ENCODE data around the gene ATG10.
"Not testable (repeated sequence)": the region's sequence is repeated elsewhere in the genome, so short reads cannot be mapped to it uniquely, and the experiment has no call there.

Gene ATG10

DNA sequence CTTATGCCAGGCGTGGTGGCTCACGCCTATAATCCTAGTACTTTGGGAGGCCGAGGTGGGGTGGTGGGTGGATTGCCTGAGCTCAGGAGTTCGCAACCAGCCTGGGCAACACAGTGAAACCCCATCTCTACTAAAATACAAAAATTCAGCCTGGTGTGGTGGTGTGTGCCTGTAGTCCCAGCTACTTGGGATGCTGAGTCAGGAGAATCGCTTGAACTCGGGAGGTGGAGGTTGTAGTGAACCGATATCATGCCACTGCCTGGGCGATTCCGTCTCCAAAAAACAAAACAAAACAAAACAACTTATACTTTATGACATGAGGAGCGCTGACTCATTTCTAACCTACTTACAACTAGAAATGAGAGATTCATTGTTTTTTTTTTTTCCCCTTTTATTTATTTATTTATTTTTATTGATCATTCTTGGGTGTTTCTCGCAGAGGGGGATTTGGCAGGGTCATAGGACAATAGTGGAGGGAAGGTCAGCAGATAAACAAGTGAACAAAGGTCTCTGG, 10.4 kb downstream of the ATG10 start:
- not testable (repeated sequence) for H3K9me3 ChIP-seq (ENCODE audit: control insufficient read depth, low read length); H3K4me3 ChIP-seq (ENCODE audit: extremely low read depth, insufficient read depth, low read length, poor library complexity, severe bottlenecking); H3K27ac ChIP-seq (ENCODE audit: low read depth, low read length, severe bottlenecking); H3K4me1 ChIP-seq (ENCODE audit: control insufficient read depth, insufficient read depth, low read length, poor library complexity, severe bottlenecking)
- H3K36me3 ChIP-seq (ENCODE audit: control insufficient read depth, insufficient read depth, low read length), result peaks cover 29% of the 10 kb centered on the region
- 98% methylated on average over 5 to 8 of the region's 11 CpGs for WGBS, 2 experiments (ENCODE audit: insufficient coverage in 2 of 2)

DNA sequence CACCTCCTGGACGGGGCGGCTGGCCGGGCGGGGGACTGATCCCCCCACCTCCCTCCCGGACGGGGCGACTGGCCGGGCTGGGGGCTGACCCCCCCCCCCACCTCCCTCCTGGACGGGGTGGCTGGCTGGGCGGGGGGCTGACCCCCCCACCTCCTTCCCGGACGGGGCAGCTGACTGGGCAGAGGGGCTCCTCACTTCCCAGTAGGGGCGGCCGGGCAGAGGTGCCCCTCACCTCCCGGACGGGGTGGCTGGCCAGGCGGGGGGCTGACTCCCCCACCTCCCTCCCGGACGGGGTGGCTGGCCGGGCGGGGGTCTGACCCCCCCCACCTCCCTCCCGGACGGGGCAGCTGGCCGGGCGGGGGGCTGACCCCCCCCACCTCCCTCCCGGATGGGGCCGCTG, 11.3 kb downstream of the ATG10 start:
- not testable (repeated sequence) for H3K27ac ChIP-seq (ENCODE audit: low read depth, low read length, severe bottlenecking); H3K4me1 ChIP-seq (ENCODE audit: control insufficient read depth, insufficient read depth, low read length, poor library complexity, severe bottlenecking); H3K9me3 ChIP-seq (ENCODE audit: control insufficient read depth, low read length); H3K4me3 ChIP-seq (ENCODE audit: extremely low read depth, insufficient read depth, low read length, poor library complexity, severe bottlenecking)
- no CpG with 5 or more reads among the region's 27 CpGs for WGBS, 2 experiments (ENCODE audit: insufficient coverage in 2 of 2)
- peaks cover 31% of the 10 kb centered on the region for H3K36me3 ChIP-seq (ENCODE audit: control insufficient read depth, insufficient read depth, low read length)

DNA sequence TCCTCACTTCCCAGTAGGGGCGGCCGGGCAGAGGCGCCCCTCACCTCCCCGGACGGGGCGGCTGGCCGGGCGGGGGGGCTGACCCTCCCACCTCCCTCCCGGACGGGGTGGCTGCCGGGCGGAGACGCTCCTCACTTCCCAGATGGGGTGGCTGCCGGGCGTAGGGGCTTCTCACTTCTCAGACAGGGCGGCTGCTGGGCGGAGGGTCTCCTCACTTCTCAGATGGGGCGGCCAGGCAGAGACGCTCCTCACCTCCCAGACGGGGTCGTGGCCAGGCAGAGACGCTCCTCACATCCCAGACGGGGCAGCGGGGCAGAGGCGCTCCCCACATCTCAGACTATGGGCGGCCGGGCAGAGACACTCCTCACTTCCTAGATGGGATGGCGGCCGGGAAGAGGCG, 11.7 kb downstream of the ATG10 start:
- not testable (repeated sequence) for H3K27ac ChIP-seq (ENCODE audit: low read depth, low read length, severe bottlenecking); H3K4me1 ChIP-seq (ENCODE audit: control insufficient read depth, insufficient read depth, low read length, poor library complexity, severe bottlenecking); H3K4me3 ChIP-seq (ENCODE audit: extremely low read depth, insufficient read depth, low read length, poor library complexity, severe bottlenecking); H3K9me3 ChIP-seq (ENCODE audit: control insufficient read depth, low read length)
- peaks cover 29% of the 10 kb centered on the region for H3K36me3 ChIP-seq (ENCODE audit: control insufficient read depth, insufficient read depth, low read length)
- WGBS, 2 experiments (ENCODE audit: insufficient coverage in 2 of 2), result 98% methylated on average over 16 to 21 of the region's 30 CpGs

DNA sequence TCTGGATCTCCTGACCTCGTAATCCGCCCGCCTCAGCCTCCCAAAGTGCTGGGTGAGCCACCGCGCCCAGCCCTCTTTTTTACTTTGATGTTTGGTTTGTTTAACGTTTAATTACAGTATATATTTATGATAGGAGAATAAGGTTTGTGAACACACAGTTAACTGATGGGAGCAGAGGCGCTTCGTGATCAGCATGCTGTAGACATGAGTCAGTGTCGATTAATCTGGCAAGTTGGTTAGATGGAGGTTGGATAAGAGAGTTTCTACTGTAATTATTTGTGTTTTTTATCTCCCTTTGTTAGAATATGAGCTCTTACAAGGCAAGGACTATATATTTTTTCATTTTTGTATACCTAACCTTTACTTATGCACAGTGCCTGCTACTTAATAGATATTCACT, 14.3 kb downstream of the ATG10 start:
- H3K4me1 ChIP-seq (ENCODE audit: control insufficient read depth, insufficient read depth, low read length, poor library complexity, severe bottlenecking), result no peaks in the 10 kb centered on the region
- H3K36me3 ChIP-seq (ENCODE audit: control insufficient read depth, insufficient read depth, low read length), result peaks cover 20% of the 10 kb centered on the region
- H3K4me3 ChIP-seq (ENCODE audit: extremely low read depth, insufficient read depth, low read length, poor library complexity, severe bottlenecking), result no peak overlapping the region
- H3K9me3 ChIP-seq (ENCODE audit: control insufficient read depth, low read length), result peaks cover 4% of the 10 kb centered on the region
- 88 to 99% methylated on average over 7 to 9 of the region's 9 CpGs for WGBS, 2 experiments (ENCODE audit: insufficient coverage in 2 of 2)
- no peak overlapping the region for H3K27ac ChIP-seq (ENCODE audit: low read depth, low read length, severe bottlenecking)

DNA sequence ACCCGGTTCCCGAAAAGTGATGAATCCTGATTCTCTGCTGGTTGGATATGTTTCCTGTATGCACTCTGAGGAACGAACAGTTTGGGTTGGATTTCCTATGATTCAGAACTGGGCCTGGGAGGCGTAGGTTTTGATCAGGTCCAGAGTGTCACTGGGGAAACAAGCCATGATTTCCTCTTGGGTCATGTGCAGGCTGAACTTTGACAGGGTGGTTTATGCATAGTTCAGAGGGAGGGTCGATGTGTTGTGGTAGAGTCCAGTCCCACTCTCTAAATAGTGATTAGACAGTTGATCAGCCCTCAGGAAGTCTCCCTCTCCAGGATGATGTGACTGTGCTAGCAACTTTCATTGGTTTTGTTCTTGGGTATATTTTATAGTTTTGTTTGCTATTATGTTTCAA, 17.4 kb downstream of the ATG10 start:
- Histone ChIP-seq H3K4me3 (ENCODE audit: extremely low read depth, insufficient read depth, low read length, poor library complexity, severe bottlenecking) (no peak overlapping the region), H3K9me3 (ENCODE audit: control insufficient read depth, low read length) (no peaks in the 10 kb centered on the region), H3K36me3 (ENCODE audit: control insufficient read depth, insufficient read depth, low read length) (peaks cover 11% of the 10 kb centered on the region), H3K27ac (ENCODE audit: low read depth, low read length, severe bottlenecking) (no peak overlapping the region), H3K4me1 (ENCODE audit: control insufficient read depth, insufficient read depth, low read length, poor library complexity, severe bottlenecking) (no peaks in the 10 kb centered on the region)
- WGBS, 2 experiments (ENCODE audit: insufficient coverage in 2 of 2), result 76% methylated on average over 4 of the region's 5 CpGs; no CpG with 5 or more reads in 1 of the 2 experiments

DNA sequence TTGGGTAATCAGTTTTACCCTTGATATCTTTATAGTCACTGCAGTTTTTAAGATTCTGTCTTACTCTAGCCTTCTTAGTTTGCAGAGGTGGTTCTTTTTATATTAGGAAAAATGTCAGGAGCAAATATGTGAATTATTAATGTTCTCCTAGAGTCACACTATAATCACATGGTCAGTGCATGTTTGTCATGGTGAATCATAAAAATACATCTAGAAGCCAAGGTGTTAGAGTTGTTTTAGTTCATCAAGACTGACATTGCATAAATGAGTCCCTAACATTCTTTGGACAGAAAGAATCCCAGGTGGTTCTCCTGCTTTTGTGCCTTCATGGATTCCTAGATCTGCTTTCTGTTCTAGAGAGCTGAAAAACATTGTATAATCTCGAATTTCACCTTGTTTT, 22.9 kb downstream of the ATG10 start:
- 86 to 100% methylated on average over 1 of the region's 1 CpG for WGBS, 2 experiments (ENCODE audit: insufficient coverage in 2 of 2)
- Histone ChIP-seq H3K9me3 (ENCODE audit: control insufficient read depth, low read length) (no peaks in the 10 kb centered on the region), H3K27ac (ENCODE audit: low read depth, low read length, severe bottlenecking) (no peak overlapping the region), H3K4me3 (ENCODE audit: extremely low read depth, insufficient read depth, low read length, poor library complexity, severe bottlenecking) (no peak overlapping the region), H3K4me1 (ENCODE audit: control insufficient read depth, insufficient read depth, low read length, poor library complexity, severe bottlenecking) (no peaks in the 10 kb centered on the region), H3K36me3 (ENCODE audit: control insufficient read depth, insufficient read depth, low read length) (peaks cover 17% of the 10 kb centered on the region)

DNA sequence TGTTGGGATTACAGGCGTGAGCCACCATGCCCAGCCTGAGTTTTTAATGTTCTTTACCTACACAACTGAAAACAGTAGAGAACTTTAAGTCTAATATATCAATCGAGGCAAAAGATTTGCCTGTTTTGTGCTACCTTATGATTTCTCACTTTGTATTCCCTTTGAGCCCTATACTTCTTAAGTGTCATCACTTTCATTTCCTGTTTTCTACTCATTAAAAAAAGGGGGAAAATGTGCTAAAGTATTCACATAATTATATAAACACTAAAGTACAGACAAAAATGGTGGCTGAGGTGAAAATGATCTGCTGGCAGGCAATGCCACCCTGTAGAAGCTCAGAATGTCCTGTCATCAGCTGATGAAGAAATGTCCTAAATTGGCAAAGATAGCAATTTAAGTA, 23.6 kb downstream of the ATG10 start:
- Histone ChIP-seq H3K27ac (ENCODE audit: low read depth, low read length, severe bottlenecking) (no peak overlapping the region), H3K4me3 (ENCODE audit: extremely low read depth, insufficient read depth, low read length, poor library complexity, severe bottlenecking) (no peak overlapping the region), H3K9me3 (ENCODE audit: control insufficient read depth, low read length) (no peaks in the 10 kb centered on the region), H3K36me3 (ENCODE audit: control insufficient read depth, insufficient read depth, low read length) (peaks cover 17% of the 10 kb centered on the region), H3K4me1 (ENCODE audit: control insufficient read depth, insufficient read depth, low read length, poor library complexity, severe bottlenecking) (no peaks in the 10 kb centered on the region)
- WGBS, 2 experiments (ENCODE audit: insufficient coverage in 2 of 2), result 78 to 100% methylated on average over 1 to 2 of the region's 2 CpGs

DNA sequence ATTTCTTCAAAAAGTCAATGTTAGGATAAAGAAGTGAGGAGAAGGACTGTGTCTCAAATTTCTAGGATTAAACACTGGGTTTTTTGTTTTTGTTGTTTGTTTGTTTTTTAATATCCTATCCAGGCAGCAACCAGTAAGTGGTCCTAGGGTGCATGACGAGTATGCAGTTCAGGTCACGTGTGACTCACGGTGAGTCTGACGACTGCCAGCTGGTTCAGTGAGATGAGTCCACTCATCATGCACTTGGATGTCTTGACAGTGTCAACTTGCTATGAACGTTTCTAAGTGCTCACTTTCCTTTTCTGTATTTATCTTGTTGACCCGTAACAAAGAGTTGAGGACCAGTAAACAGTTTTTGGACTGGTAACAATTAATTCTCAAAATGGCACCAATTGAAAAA, 32.7 kb downstream of the ATG10 start:
- H3K4me3 ChIP-seq (ENCODE audit: extremely low read depth, insufficient read depth, low read length, poor library complexity, severe bottlenecking), result no peak overlapping the region
- H3K4me1 ChIP-seq (ENCODE audit: control insufficient read depth, insufficient read depth, low read length, poor library complexity, severe bottlenecking), result no peaks in the 10 kb centered on the region
- H3K36me3 ChIP-seq (ENCODE audit: control insufficient read depth, insufficient read depth, low read length), result no peaks in the 10 kb centered on the region
- no peaks in the 10 kb centered on the region for H3K9me3 ChIP-seq (ENCODE audit: control insufficient read depth, low read length)
- no peak overlapping the region for H3K27ac ChIP-seq (ENCODE audit: low read depth, low read length, severe bottlenecking)
- WGBS, 2 experiments (ENCODE audit: insufficient coverage in 2 of 2), result 87 to 93% methylated on average over 5 to 6 of the region's 6 CpGs

DNA sequence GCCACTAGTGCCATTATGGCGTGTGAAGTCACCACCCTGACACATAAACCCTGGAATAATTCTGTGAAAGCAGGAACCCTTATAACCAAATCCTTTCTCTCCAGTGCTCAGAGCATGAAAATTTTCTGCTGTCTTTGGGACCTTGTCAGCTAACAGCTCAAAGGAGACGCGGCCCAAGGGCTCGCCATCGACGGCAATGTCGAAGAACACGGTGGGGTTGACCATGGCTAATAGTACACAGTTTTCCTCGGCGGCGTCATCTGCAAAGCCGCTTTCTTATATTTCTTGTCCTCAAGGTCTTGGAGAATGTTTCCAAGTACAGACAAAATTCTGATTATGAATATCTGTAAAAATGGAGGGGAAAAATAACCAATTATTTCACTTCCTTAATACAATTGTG, 38.0 kb downstream of the ATG10 start:
- 94 to 100% methylated on average over 5 to 7 of the region's 12 CpGs for WGBS, 2 experiments (ENCODE audit: insufficient coverage in 2 of 2)
- H3K4me3 ChIP-seq (ENCODE audit: extremely low read depth, insufficient read depth, low read length, poor library complexity, severe bottlenecking), result not testable (repeated sequence)

DNA sequence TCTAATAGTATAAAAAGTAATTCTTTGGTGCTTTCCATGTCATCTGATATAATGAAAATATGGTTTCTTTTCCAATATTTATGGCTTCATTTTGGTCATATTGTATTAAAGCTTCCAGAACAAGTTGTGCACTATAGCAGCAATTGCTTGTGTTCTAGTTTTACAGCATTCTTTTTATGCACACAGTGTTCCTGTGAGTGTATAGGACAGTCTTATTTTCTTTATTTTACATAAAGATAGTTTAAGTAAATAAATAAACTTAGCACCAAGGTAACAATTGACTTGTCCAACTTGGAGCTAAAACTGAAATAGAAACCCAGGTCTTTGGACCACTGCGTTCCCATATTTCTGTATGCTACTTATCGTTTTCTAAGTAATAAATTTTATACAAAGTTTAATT, 38.9 kb downstream of the ATG10 start:
- WGBS, 2 experiments (ENCODE audit: insufficient coverage in 2 of 2), result no CpG with 5 or more reads among the region's 2 CpGs

More for the DNA sequence above, 38.0 kb downstream of the ATG10 start:
- H3K36me3 ChIP-seq (ENCODE audit: control insufficient read depth, insufficient read depth, low read length); H3K9me3 ChIP-seq (ENCODE audit: control insufficient read depth, low read length); H3K4me1 ChIP-seq (ENCODE audit: control insufficient read depth, insufficient read depth, low read length, poor library complexity, severe bottlenecking); H3K27ac ChIP-seq (ENCODE audit: low read depth, low read length, severe bottlenecking): not testable (repeated sequence)

DNA sequence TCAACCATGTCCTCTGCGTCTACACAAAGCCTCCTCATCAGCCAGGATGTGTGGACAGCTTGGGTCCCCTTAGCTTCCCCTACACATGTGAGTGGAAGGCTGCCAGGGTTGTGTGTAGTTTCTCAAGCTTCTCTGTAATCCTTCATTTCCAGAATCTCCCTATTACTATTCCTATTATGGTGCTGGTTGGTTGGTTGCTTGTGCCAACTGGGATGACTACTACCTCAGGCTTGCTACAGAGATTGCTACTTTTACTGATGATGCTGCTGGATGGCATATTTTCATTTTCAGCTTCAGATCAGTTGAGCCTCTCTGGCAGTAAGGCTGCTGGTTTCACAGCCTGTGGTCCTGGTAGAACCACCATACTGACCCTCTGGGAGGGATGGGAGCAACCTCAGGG, 39.9 kb downstream of the ATG10 start:
- Histone ChIP-seq H3K9me3 (ENCODE audit: control insufficient read depth, low read length) (peaks cover 3% of the 10 kb centered on the region), H3K4me3 (ENCODE audit: extremely low read depth, insufficient read depth, low read length, poor library complexity, severe bottlenecking) (no peak overlapping the region), H3K27ac (ENCODE audit: low read depth, low read length, severe bottlenecking) (no peak overlapping the region), H3K36me3 (ENCODE audit: control insufficient read depth, insufficient read depth, low read length) (no peaks in the 10 kb centered on the region), H3K4me1 (ENCODE audit: control insufficient read depth, insufficient read depth, low read length, poor library complexity, severe bottlenecking) (no peaks in the 10 kb centered on the region)
- no CpG with 5 or more reads among the region's 1 CpG for WGBS, 2 experiments (ENCODE audit: insufficient coverage in 2 of 2)

More for the DNA sequence above, 38.9 kb downstream of the ATG10 start:
- no peak overlapping the region for H3K27ac ChIP-seq (ENCODE audit: low read depth, low read length, severe bottlenecking)
- H3K4me3 ChIP-seq (ENCODE audit: extremely low read depth, insufficient read depth, low read length, poor library complexity, severe bottlenecking), result no peak overlapping the region
- H3K4me1 ChIP-seq (ENCODE audit: control insufficient read depth, insufficient read depth, low read length, poor library complexity, severe bottlenecking), result no peaks in the 10 kb centered on the region
- no peaks in the 10 kb centered on the region for H3K9me3 ChIP-seq (ENCODE audit: control insufficient read depth, low read length)
- H3K36me3 ChIP-seq (ENCODE audit: control insufficient read depth, insufficient read depth, low read length), result no peaks in the 10 kb centered on the region
